SKM-1 treated with dmso at 0.1 percent for 144 hours (cell line): ENCODE results near the gene FCRL4.
"Not testable (repeated sequence)": the region's sequence is repeated elsewhere in the genome, so short reads cannot be mapped to it uniquely, and the experiment has no call there.

Experiments
- DNase-seq: peaks from one replicate; lab custom pipeline; 2025; ENCODE audit not compliant: unreplicated experiment; lab: John Stamatoyannopoulos, UW

The FCRL4 gene

DNA sequence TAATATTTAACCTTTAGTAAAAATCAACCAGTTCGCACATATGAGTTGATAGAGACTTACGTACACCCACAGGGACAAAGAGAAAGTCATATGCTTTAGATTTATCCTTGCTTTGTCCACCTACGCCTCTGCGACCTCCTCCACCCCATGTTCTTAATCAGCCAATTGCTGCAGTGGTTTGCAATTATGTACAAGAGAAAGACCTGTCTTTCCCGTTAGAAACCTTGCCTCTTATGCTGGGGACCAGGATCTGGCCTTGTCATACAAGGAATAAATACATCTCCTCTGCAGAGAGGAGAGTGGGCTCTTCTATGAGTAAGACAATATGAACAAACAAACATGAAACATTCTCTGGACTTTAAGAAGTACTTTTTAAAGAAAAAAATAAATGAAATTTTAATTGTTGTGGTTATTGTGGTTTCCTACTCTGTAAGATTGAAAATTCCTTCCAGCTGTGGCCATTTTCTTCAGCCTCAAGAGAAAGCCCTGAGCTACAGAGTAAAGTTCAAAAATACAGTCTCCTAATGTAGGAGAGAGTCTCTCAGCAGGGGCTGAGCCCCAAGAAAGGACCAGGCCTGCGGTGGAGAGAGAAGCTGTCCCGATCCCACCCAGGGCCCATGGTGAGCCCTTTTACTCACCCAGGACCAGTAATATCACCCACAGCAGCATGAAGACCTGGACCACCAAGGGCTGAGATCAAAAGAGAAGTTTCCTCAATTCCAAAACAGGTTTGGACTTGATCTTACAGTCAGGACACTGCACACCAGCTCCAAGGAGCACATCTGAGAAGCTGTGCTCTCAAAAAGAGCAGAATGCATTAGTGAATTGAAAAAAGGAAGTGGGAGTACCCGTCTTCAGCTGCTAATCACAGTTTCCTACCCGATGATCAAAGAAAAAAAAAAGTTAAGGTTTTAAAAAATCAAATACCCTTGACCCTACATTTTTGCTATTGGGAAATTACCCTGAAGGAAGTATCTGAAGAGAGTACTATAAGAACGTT lies 45.9 kb downstream of the FCRL4 start, which contains the start of gene FCRL5:
FCRL5 (minus strand) TSS at position 822 of the 1,000 bp plus-strand sequence; CDS start at position 669, 153 bp downstream.
- no peak for DNase-seq

DNA sequence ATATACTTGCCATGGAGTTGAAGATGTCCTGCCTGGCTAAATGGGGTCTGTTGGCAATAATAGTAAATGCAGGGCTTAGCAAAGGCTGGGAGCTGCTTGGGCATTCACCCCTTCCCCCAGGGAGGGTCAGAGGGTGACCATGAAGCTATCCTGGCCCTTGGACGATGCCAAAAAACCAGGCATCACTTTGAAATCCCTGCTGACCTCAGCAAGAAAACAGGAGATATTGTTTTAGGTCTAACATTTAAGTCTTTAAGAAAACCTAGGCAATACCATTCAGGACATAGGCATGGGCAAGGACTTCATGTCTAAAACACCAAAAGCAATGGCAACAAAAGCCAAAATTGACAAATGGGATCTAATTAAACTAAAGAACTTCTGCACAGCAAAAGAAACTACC lies 49.8 kb downstream of the FCRL4 start:
- not testable (repeated sequence) for DNase-seq

DNA sequence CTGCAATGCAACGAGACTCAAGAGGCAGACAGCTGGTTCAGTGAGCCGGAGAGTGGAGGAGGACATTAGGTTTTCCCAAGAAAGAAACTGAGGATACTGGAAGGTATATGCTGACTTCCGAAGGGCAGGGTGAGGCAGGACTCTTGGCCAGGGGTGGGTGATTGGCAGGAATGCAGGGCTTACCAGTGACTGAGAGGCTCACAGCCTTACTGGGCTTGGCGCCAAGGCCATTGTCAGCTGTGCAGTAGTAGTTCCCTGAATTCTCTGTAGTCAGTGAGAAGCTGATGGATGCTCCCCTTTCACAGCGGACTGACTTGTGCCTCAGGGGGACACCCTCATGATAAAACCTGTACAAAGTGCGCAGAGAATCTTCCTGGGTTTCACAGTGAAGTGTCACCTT lies 55.2 kb downstream of the FCRL4 start:
- DNase-seq: no peak

DNA sequence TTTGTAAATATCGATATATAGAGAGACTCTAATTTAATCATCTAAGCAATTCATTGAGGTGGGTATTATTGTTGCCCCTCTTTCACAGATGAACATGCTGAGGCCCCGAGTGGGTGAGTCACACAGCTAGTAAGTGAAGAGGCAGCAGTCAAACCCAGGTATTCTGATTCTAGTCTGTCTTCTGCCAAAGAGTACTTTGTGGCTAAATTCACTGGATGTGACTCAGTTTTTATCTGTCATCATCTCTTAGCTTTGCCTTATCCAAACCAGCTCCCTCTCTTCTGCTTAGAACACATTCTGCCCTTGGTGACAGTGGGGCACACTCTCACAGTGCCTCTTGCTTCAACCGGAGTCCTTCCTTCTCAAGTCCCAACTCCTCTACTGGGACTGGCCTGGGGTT lies 57.0 kb downstream of the FCRL4 start:
- DNase-seq: no peak

DNA sequence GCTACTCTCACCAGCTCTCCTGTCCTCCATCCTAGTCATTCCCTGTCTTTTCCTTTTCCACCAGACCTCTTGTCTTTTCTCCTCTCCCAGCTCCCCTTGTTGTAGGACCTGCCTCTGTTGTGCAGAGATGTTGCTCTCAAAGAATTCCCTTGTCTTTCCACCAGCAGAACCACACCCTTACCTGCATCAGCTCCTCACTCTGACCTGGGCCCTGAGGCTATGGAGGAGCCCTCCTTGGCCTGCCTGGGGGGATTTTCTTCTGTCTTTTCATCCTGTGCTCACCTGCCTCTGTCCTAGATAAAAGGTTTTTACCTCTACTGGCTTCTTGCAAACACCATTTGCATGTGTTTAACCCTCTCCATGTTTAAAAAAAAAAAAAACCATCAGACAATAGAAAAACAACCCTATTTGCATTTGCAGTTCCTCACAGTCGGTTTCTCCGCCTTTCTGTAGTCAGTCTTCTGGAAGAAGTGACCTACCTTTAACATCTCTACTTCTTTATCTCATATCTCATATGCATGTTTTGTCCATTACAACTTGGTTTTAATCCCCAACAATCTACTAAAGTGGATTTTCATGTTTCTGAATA lies 57.6 kb downstream of the FCRL4 start:
- no peak for DNase-seq

DNA sequence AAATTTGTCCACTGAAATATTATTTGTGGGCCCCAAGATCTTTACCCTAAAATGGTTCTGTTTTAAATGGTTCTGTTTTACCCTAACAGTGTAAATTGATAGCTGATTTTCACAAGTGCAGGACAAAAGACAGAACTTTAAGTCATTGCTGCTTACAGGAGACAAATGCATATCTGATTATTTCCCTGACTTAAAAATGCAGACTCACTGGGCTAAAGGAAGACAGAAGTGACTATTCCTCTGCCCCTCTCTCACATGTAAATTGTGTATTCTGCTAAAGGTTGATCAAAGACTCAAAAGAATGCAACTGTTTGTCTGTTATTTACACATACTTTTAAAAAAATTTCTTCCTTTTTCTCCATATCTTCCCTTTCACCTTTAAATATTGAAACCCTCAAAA lies 58.3 kb downstream of the FCRL4 start:
- DNase-seq: no peak

DNA sequence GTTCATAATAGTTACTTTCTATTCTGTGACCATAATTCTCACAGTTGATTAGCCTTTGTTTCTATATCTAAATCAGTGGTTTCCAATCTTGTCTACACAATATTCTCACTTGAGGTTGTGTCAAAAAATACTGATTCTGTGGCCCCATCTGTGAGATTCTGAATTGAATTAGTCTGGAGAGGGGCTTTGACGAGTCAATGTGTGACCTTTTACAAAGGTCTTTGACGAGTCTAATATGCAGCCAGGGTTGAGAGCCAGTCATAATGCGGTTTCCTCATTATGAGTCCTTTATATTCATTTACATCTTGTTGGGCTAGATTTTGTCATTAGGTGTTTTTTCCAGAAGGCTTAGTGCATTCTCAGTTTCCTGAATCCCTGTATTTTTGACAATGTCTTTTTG lies 65.3 kb downstream of the FCRL4 start:
- no peak for DNase-seq

DNA sequence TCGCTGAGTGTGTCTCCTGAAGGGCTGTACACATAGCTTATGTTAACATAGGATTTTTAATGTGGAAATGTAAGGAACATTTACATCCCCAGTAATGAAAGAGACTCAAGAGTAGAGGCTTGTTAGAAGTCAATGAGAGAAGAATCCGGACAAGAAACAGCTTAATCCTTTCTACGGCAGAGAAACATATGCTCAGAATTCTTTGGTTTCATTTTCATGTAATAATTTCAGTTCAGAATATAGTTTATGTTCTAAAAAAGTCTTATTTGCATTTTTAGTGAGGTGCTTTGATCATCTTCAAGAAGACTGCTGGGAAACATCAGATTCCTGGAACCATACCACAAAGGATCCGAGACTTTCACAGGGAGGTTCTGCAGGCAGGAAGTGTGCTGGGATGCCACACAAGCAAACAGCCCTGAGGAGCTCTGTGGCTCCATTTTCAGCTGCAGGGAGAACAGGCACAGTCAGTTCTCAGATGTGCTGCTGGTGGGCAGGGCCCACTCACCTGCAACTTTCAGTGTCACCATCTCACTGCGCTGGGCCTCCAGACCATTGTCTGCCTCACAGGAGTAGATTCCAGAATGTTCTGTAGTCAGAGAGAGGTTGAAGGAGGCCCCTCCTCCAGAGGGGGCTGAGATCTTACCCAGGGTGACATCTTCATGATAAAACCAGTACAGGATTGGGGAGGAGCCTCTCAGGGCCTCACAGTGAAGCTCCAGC lies 74.0 kb downstream of the FCRL4 start:
- DNase-seq: no peak
